ENCODE data around the gene RILPL2.
"Not testable (repeated sequence)": the region's sequence is repeated elsewhere in the genome, so short reads cannot be mapped to it uniquely, and the experiment has no call there.

The RILPL2 gene

GRCh38 chr12:123407269-123407668 is 29.2 kb downstream of the RILPL2 start:
- DNase-seq = not testable (repeated sequence)

GRCh38 chr12:123404581-123404980 is 31.9 kb downstream of the RILPL2 start:
- DNase-seq = no peak

GRCh38 chr12:123401753-123402683 is 34.5 kb downstream of the RILPL2 start:
- DNase-seq = no peak

GRCh38 chr12:123399255-123399617 is 37.2 kb downstream of the RILPL2 start:
- DNase-seq = no peak

GRCh38 chr12:123398550-123399254 is 37.8 kb downstream of the RILPL2 start:
- DNase-seq = no peak

GRCh38 chr12:123398177-123398549 is 38.3 kb downstream of the RILPL2 start:
- no peak for DNase-seq

GRCh38 chr12:123397400-123397799 is 39.1 kb downstream of the RILPL2 start:
- no peak for DNase-seq

- DNase-seq = no peak
These were observed 39.5 kb downstream of the RILPL2 start for GRCh38 chr12:123396954-123397353.

- no peak for DNase-seq
These were observed 39.9 kb downstream of the RILPL2 start for GRCh38 chr12:123396543-123396942.

- DNase-seq = no peak
These were observed 41.2 kb downstream of the RILPL2 start for GRCh38 chr12:123395236-123395635.

- no peak for DNase-seq
These were observed 42.7 kb downstream of the RILPL2 start for GRCh38 chr12:123393747-123394146.

GRCh38 chr12:123391546-123392343 is 44.7 kb downstream of the RILPL2 start:
- DNase-seq = no peak

GRCh38 chr12:123390498-123391426 is 45.7 kb downstream of the RILPL2 start:
- no peak for DNase-seq

GRCh38 chr12:123389560-123390351 is 46.7 kb downstream of the RILPL2 start:
- peak; percentile 71 for DNase-seq

- DNase-seq = no peak
These were observed 47.4 kb downstream of the RILPL2 start for GRCh38 chr12:123388951-123389559.

- DNase-seq = peak; percentile 72
These were observed 48.1 kb downstream of the RILPL2 start for GRCh38 chr12:123388177-123388950.

GRCh38 chr12:123387508-123388176 is 48.8 kb downstream of the RILPL2 start:
- DNase-seq = no peak

GRCh38 chr12:123385536-123385935 is 50.9 kb downstream of the RILPL2 start:
- not testable (repeated sequence) for DNase-seq

- DNase-seq = no peak
These were observed 51.5 kb downstream of the RILPL2 start for GRCh38 chr12:123384994-123385376.
